ENCODE results near the gene UGT1A9.
"Not testable (repeated sequence)": the region's sequence is repeated elsewhere in the genome, so short reads cannot be mapped to it uniquely, and the experiment has no call there.

The UGT1A9 gene

GRCh38 chr2:233707940-233708644, 36.4 kb downstream of the UGT1A9 start:
- no peak for DNase-seq
- intact Hi-C loops (cut with DNase I) = no loop called here

GRCh38 chr2:233708942-233709341, 37.2 kb downstream of the UGT1A9 start:
- intact Hi-C loops (cut with DNase I) = no loop called here
- no peak for DNase-seq

- peak; percentile 18 to 95 (median 79) for DNase-seq
- intact Hi-C loops (cut with DNase I) = loop anchor here (5.0 kb wide), 1 partner anchor 264 kb away; no protein-coding TSS in a partner anchor
Measured at GRCh38 chr2:233711312-233712008, 39.8 kb downstream of the UGT1A9 start.

GRCh38 chr2:233712611-233713261, 41.0 kb downstream of the UGT1A9 start, which contains the start of gene UGT1A5:
UGT1A5 (plus strand) TSS chr2:233712907; CDS start chr2:233712992, 85 bp downstream.
- intact Hi-C loops (cut with DNase I) = loop anchor here (5.0 kb wide), 1 partner anchor 265 kb away; no protein-coding TSS in a partner anchor
- peak in 1 of 10 donors; percentile 62 for DNase-seq

GRCh38 chr2:233713262-233713615, 41.5 kb downstream of the UGT1A9 start:
- DNase-seq = no peak
- intact Hi-C loops (cut with DNase I) = loop anchor here (5.0 kb wide), 1 partner anchor 266 kb away; no protein-coding TSS in a partner anchor

GRCh38 chr2:233714121-233714520, 42.4 kb downstream of the UGT1A9 start:
- intact Hi-C loops (cut with DNase I) = loop anchor here (5.0 kb wide), 1 partner anchor 267 kb away; no protein-coding TSS in a partner anchor
- no peak for DNase-seq

- intact Hi-C loops (cut with DNase I) = no loop called here
Measured at GRCh38 chr2:233718552-233718951, 46.9 kb downstream of the UGT1A9 start, which contains the start of gene UGT1A4. UGT1A4 (plus strand) TSS chr2:233718736; CDS start chr2:233718821, 85 bp downstream.

GRCh38 chr2:233728723-233729301, 57.1 kb downstream of the UGT1A9 start, which contains the start of gene UGT1A3:
UGT1A3 (plus strand) TSS chr2:233729042; CDS start chr2:233729127, 85 bp downstream.
- intact Hi-C loops (cut with DNase I) = no loop called here
- no peak for DNase-seq

More at GRCh38 chr2:233718552-233718951, 46.9 kb downstream of the UGT1A9 start, which contains the start of gene UGT1A4:
- DNase-seq = no peak

GRCh38 chr2:233736868-233737653, 65.4 kb downstream of the UGT1A9 start:
- DNase-seq; intact Hi-C loops (cut with DNase I): not testable (repeated sequence)

GRCh38 chr2:233740870-233741269, 69.2 kb downstream of the UGT1A9 start:
- no peak for DNase-seq
- intact Hi-C loops (cut with DNase I) = no loop called here

GRCh38 chr2:233743464-233744259, 72.0 kb downstream of the UGT1A9 start:
- intact Hi-C loops (cut with DNase I) = no loop called here
- DNase-seq = peak in 3 of 10 donors; percentile 58 to 74 (median 63)

GRCh38 chr2:233745073-233745755, 73.5 kb downstream of the UGT1A9 start:
- intact Hi-C loops (cut with DNase I) = no loop called here
- DNase-seq = no peak

GRCh38 chr2:233745838-233746237, 74.1 kb downstream of the UGT1A9 start:
- intact Hi-C loops (cut with DNase I); DNase-seq: not testable (repeated sequence)

- intact Hi-C loops (cut with DNase I) = no loop called here
- DNase-seq = no peak
Measured at GRCh38 chr2:233746475-233747282, 75.0 kb downstream of the UGT1A9 start.

GRCh38 chr2:233747283-233747544, 75.5 kb downstream of the UGT1A9 start:
- intact Hi-C loops (cut with DNase I) = no loop called here
- DNase-seq = no peak

- DNase-seq; intact Hi-C loops (cut with DNase I): not testable (repeated sequence)
Measured at GRCh38 chr2:233750689-233751088, 79.0 kb downstream of the UGT1A9 start.

GRCh38 chr2:233751212-233752009, 79.7 kb downstream of the UGT1A9 start:
- intact Hi-C loops (cut with DNase I); DNase-seq: not testable (repeated sequence)
